GM23248 (cell line): Measurements from ENCODE around the gene NELFB. TPM values are rescaled to one million over a fixed set of nuclear protein-coding genes. Genes with fewer than 3 reads are reported as not detected.

Experiments used
- DNase-seq: peaks from one replicate; pipeline ENCODE4 v3.0.0-alpha.2; 2015
- H2AFZ ChIP-seq: fragments of 200-600 bp; sonication (generic); 2 replicates; pipeline ENCODE4 v1.6.1; 2016; ENCODE audit warnings: antibody characterized with exemption
- H3F3A ChIP-seq: fragments of 200-600 bp; sonication (generic); 2 replicates; pipeline ENCODE4 v1.6.1; 2016; ENCODE audit warnings: mild to moderate bottlenecking, antibody characterized with exemption, mixed run types; ENCODE audit not compliant: insufficient read depth
- H3K27ac ChIP-seq: fragments of 200-600 bp; sonication (generic); 2 replicates; pipeline ENCODE4 v1.5.1; 2016; ENCODE audit warnings: mild to moderate bottlenecking
- H3K27me3 ChIP-seq: fragments of 200-600 bp; sonication (generic); replicated peaks from 2 replicates; pipeline ENCODE4 v1.6.1; 2016; ENCODE audit warnings: mild to moderate bottlenecking; ENCODE audit not compliant: insufficient read depth
- H3K36me3 ChIP-seq: fragments of 200-600 bp; sonication (generic); 2 replicates; pipeline ENCODE4 v1.6.1; 2016; ENCODE audit warnings: low read depth, mild to moderate bottlenecking
- H3K4me1 ChIP-seq: fragments of 200-600 bp; sonication (generic); 2 replicates; pipeline ENCODE4 v1.6.1; 2016; ENCODE audit warnings: mild to moderate bottlenecking; ENCODE audit not compliant: insufficient read depth
- H3K4me2 ChIP-seq: fragments of 200-600 bp; sonication (generic); one replicate; pipeline ENCODE4 v1.6.1; 2016; ENCODE audit warnings: mild to moderate bottlenecking; ENCODE audit not compliant: unreplicated experiment
- H3K4me3 ChIP-seq: fragments of 200-600 bp; sonication (generic); 2 replicates; pipeline ENCODE4 v1.5.1; 2016; ENCODE audit warnings: mild to moderate bottlenecking
- H3K79me2 ChIP-seq: fragments of 200-600 bp; sonication (generic); 2 replicates; pipeline ENCODE4 v1.6.1; 2016; ENCODE audit warnings: mild to moderate bottlenecking; ENCODE audit not compliant: insufficient read depth
- H3K9ac ChIP-seq: fragments of 200-600 bp; sonication (generic); 2 replicates; pipeline ENCODE4 v1.6.1; 2016; ENCODE audit warnings: mild to moderate bottlenecking
- H3K9me2 ChIP-seq: fragments of 200-600 bp; sonication (generic); 2 replicates; pipeline ENCODE4 v1.6.1; 2016; ENCODE audit warnings: mixed run types, mild to moderate bottlenecking, moderate library complexity; ENCODE audit not compliant: insufficient read depth
- H3K9me3 ChIP-seq: fragments of 200-600 bp; sonication (generic); one replicate; pipeline ENCODE4 v1.6.1; 2017; ENCODE audit warnings: low read depth
- H4K20me1 ChIP-seq: fragments of 200-600 bp; sonication (generic); 2 replicates; pipeline ENCODE4 v1.6.0; 2016; ENCODE audit not compliant: insufficient read depth
- EZH2 ChIP-seq: fragments of 200-600 bp; sonication (generic); IDR thresholded peaks from 2 replicates; pipeline ENCODE4 v1.6.1; 2018; ENCODE audit warnings: antibody characterized with exemption, mild to moderate bottlenecking; ENCODE audit not compliant: insufficient read depth, poor library complexity, severe bottlenecking
- EZH2phosphoT487 ChIP-seq: fragments of 200-600 bp; sonication (generic); IDR thresholded peaks from 2 replicates; pipeline ENCODE4 v1.6.1; 2018; ENCODE audit warnings: antibody characterized with exemption, moderate library complexity, mild to moderate bottlenecking, low read depth; ENCODE audit not compliant: insufficient read depth
- WGBS, 2 experiments: methylation state at CpG; one replicate each; pipeline ENCODE4 v1.1.6; 2015 to 2017; ENCODE audit warnings: low lambda C conversion rate in 2 of 2, low coverage in 1 of 2; ENCODE audit errors: missing lambda C conversion rate in 2 of 2; 5-methylcytosine and 5-hydroxymethylcytosine counted together
- in situ Hi-C: fragments of 300-500 bp; cut with MboI; formaldehyde crosslinking; loops from 2 replicates; pipeline ENCODE4 v1.15.0; 2020
- polyA plus RNA-seq: library from polyadenylated mRNA; unstranded; fragments of >200 nt; fragmentation: Nextera tagmentation; extraction: Ambion mirVana; gene quantifications from 2 replicates; pipeline ENCODE4 v1.2.1, GENCODE V29; 2016
- total RNA-seq: library from RNA; depleted of rRNA; stranded (reverse); fragments of >200 nt; shearing (Covaris generic); gene quantifications from 2 replicates; pipeline ENCODE4 v1.2.3, GENCODE V29; 2014

Gene NELFB
- total and polyA plus RNA-seq, 2 experiments from 2014 or later, result 34.4 to 65.0 TPM

- no peak for DNase-seq
- H3K4me3 ChIP-seq, result no peak overlapping the region
Measured at GRCh38 chr9:137307255-137308056, 52.3 kb downstream of the NELFB start.

GRCh38 chr9:137308057-137308619 lies 53.0 kb downstream of the NELFB start:
- Histone ChIP-seq H3K27me3 (no peaks in the 10 kb centered on the region; the same call in 1 of the 2 replicates), H2AFZ (no peak overlapping the region), H3K27ac (no peak overlapping the region), H3K9ac (no peak overlapping the region), H3K9me2 (no peaks in the 10 kb centered on the region), H3K4me3 (no peak overlapping the region), H3K79me2 (no peaks in the 10 kb centered on the region), H3K9me3 (no peaks in the 10 kb centered on the region), H3K4me1 (no peaks in the 10 kb centered on the region), H4K20me1 (no peaks in the 10 kb centered on the region), H3F3A (no peaks in the 10 kb centered on the region), H3K36me3 (no peaks in the 10 kb centered on the region), H3K4me2 (no peak overlapping the region)
- 35 to 37% methylated on average over 15 to 19 of the region's 20 CpGs for WGBS, 2 experiments
- in situ Hi-C loops, result no loop called here
- TF ChIP-seq EZH2phosphoT487 (no peak), EZH2 (no peak)
- DNase-seq, result no peak

More at GRCh38 chr9:137307255-137308056, 52.3 kb downstream of the NELFB start:
- Histone ChIP-seq H3K36me3 (no peaks in the 10 kb centered on the region), H3K27me3 (no peaks in the 10 kb centered on the region; the same call in 1 of the 2 replicates), H3K4me1 (no peaks in the 10 kb centered on the region), H3K9me3 (no peaks in the 10 kb centered on the region), H3K79me2 (no peaks in the 10 kb centered on the region), H3K9ac (no peak overlapping the region), H4K20me1 (no peaks in the 10 kb centered on the region), H3F3A (no peaks in the 10 kb centered on the region), H3K27ac (no peak overlapping the region), H3K4me2 (no peak overlapping the region), H3K9me2 (no peaks in the 10 kb centered on the region), H2AFZ (no peak overlapping the region)
- in situ Hi-C loops, result no loop called here
- TF ChIP-seq EZH2, result no peak
- no peak for TF ChIP-seq EZH2phosphoT487
- whole genome bisulfite sequencing, 2 experiments, result 46 to 52% methylated on average over 22 to 29 of the region's 30 CpGs

- no peak for DNase-seq
- TF ChIP-seq EZH2phosphoT487 (no peak), EZH2 (no peak)
- no peak overlapping the region for H3K27ac ChIP-seq
- H3F3A ChIP-seq, result no peaks in the 10 kb centered on the region
- no peaks in the 10 kb centered on the region; the same call in 1 of the 2 replicates for H3K27me3 ChIP-seq
- no peaks in the 10 kb centered on the region for H3K4me1 ChIP-seq
- no peak overlapping the region for H3K9ac ChIP-seq
- H4K20me1 ChIP-seq, result no peaks in the 10 kb centered on the region
- no peaks in the 10 kb centered on the region for H3K9me3 ChIP-seq
- no peaks in the 10 kb centered on the region for H3K79me2 ChIP-seq
- H3K36me3 ChIP-seq, result no peaks in the 10 kb centered on the region
- in situ Hi-C loops, result no loop called here
- no peaks in the 10 kb centered on the region for H3K9me2 ChIP-seq
- H3K4me2 ChIP-seq, result no peak overlapping the region
- no peak overlapping the region for H2AFZ ChIP-seq
- 57 to 60% methylated on average over 15 of the region's 15 CpGs for WGBS, 2 experiments
- no peak overlapping the region for H3K4me3 ChIP-seq
Measured at GRCh38 chr9:137309368-137310188, 54.5 kb downstream of the NELFB start.

- Histone ChIP-seq H3F3A (no peaks in the 10 kb centered on the region), H2AFZ (no peak overlapping the region), H3K4me3 (no peak overlapping the region), H3K27ac (no peak overlapping the region), H3K9ac (no peak overlapping the region), H3K4me1 (no peaks in the 10 kb centered on the region), H3K36me3 (no peaks in the 10 kb centered on the region), H3K79me2 (no peaks in the 10 kb centered on the region), H4K20me1 (no peaks in the 10 kb centered on the region), H3K4me2 (no peak overlapping the region), H3K27me3 (no peaks in the 10 kb centered on the region; the same call in 1 of the 2 replicates), H3K9me3 (no peaks in the 10 kb centered on the region), H3K9me2 (no peaks in the 10 kb centered on the region)
- TF ChIP-seq EZH2phosphoT487 (no peak), EZH2 (no peak)
- DNase-seq, result no peak
- 53 to 55% methylated on average over 20 of the region's 20 CpGs for WGBS, 2 experiments
- in situ Hi-C loops, result no loop called here
Measured at GRCh38 chr9:137310189-137311052, 55.3 kb downstream of the NELFB start.
